Osteoblast (primary cell): ENCODE data around the gene AKR1B15. TPM values are rescaled to one million over a fixed set of nuclear protein-coding genes. Genes with fewer than 3 reads are reported as not detected.
"Not testable (repeated sequence)": the region's sequence is repeated elsewhere in the genome, so short reads cannot be mapped to it uniquely, and the experiment has no call there.

Source experiments
- DNase-seq: peaks from one replicate; pipeline ENCODE4 v3.0.0; 2011; ENCODE audit warnings: low spot score, mixed read lengths; ENCODE audit not compliant: insufficient read length; ENCODE audit errors: missing footprints
- H2AFZ ChIP-seq: 2 replicates; pipeline ENCODE4 v1.6.0; 2011; ENCODE audit warnings: mild to moderate bottlenecking, low read length
- H3K27ac ChIP-seq: 2 replicates; pipeline ENCODE4 v1.5.1; 2011; ENCODE audit warnings: mild to moderate bottlenecking, low read depth, low read length, moderate library complexity
- H3K27me3 ChIP-seq: 2 replicates; pipeline ENCODE4 v1.6.0; 2012; ENCODE audit warnings: mild to moderate bottlenecking, control low read depth, inconsistent platforms, low read length, moderate library complexity; ENCODE audit not compliant: insufficient read depth
- H3K36me3 ChIP-seq: 2 replicates; pipeline ENCODE4 v1.5.1; 2011; ENCODE audit warnings: mild to moderate bottlenecking, low read length, control low read depth, moderate library complexity; ENCODE audit not compliant: insufficient read depth
- H3K4me1 ChIP-seq: 2 replicates; pipeline ENCODE4 v1.5.1; 2011; ENCODE audit warnings: mild to moderate bottlenecking, low read length, control low read depth, moderate library complexity; ENCODE audit not compliant: insufficient read depth
- H3K4me2 ChIP-seq: 2 replicates; pipeline ENCODE4 v1.6.0; 2011; ENCODE audit warnings: mild to moderate bottlenecking, low read length; ENCODE audit not compliant: insufficient read depth
- H3K4me3 ChIP-seq: fragments of 200-600 bp; sonication (generic); 3 replicates; pipeline ENCODE4 v1.5.1; 2012; ENCODE audit warnings: mild to moderate bottlenecking, low read length, inconsistent platforms; ENCODE audit not compliant: insufficient read depth
- H3K79me2 ChIP-seq: 2 replicates; pipeline ENCODE4 v1.6.0; 2012; ENCODE audit warnings: mild to moderate bottlenecking, low read length, control low read depth, inconsistent platforms; ENCODE audit not compliant: insufficient read depth
- H3K9me3 ChIP-seq: 2 replicates; pipeline ENCODE4 v1.5.1; 2011; ENCODE audit warnings: low read depth, low read length, control low read depth
- H4K20me1 ChIP-seq: 2 replicates; pipeline ENCODE4 v1.6.0; 2012; ENCODE audit warnings: mild to moderate bottlenecking, low read length, control low read depth; ENCODE audit not compliant: insufficient read depth
- total RNA-seq: library from RNA; depleted of rRNA; stranded (reverse); fragments of >200 nt; gene quantifications from 2 replicates; pipeline ENCODE4 v1.2.3, GENCODE V29; 2012
- TF ChIP-seq, protein P1 (sequence below): IDR thresholded peaks from 2 replicates; pipeline ENCODE4 v1.5.1; 2011; ENCODE audit warnings: mild to moderate bottlenecking, low read depth, low read length, moderate library complexity; ENCODE audit errors: extremely low read depth

The AKR1B15 gene
- total RNA-seq, 1 donor, result 0.36 TPM

DNA sequence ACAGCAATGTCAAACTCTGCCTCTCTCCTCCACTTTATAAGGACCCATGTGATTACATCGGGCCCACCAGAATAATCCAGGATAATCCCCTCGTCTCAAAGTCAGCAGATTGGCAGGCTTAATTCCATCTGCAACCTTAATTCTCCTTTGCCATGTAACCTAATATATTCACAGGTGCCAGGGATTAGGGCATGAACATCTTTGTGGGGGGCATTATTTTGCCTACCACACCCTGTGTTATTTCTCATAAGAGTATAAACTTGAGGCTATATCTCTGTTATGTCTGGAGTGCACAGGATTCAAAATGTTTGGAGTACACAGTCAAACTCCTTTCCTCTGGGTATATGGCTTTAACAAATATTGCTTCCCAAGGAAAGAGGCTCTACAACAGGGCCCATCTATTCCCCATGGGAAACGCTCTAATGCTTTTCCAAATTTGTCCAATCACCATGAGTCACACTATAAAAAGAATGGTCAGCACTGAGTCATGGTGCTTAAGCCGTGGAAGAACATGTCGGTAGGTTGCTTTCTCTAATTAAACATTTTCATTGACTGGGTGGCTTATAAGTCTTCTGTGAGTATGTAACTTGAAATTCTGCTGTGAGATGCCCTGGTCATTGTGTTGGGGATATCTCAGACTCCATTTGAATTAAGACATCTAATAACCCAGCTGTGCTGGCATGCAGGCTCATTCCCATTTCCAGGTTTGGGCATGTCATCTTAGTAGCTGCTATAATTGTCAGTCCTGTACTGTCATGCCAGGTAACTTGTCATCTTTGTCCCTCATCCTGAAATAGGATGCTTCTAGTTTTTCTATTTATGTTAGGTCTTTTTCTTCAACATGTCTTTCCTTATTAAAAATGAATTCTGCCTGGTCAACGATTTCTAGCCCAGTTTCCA is 33.1 kb upstream of the AKR1B15 start:
- Histone ChIP-seq H3K27ac (peak overlapping the region; percentile 48), H3K4me2 (peak overlapping the region; percentile 62), H3K4me1 (peaks cover 23% of the 10 kb centered on the region), H3K36me3 (no peaks in the 10 kb centered on the region), H4K20me1 (no peaks in the 10 kb centered on the region), H3K9me3 (no peaks in the 10 kb centered on the region), H3K4me3 (no peak overlapping the region), H3K79me2 (no peaks in the 10 kb centered on the region), H2AFZ (no peak overlapping the region), H3K27me3 (no peaks in the 10 kb centered on the region)
- peak; percentile 30 for DNase-seq
- TF ChIP-seq, protein P1, sequence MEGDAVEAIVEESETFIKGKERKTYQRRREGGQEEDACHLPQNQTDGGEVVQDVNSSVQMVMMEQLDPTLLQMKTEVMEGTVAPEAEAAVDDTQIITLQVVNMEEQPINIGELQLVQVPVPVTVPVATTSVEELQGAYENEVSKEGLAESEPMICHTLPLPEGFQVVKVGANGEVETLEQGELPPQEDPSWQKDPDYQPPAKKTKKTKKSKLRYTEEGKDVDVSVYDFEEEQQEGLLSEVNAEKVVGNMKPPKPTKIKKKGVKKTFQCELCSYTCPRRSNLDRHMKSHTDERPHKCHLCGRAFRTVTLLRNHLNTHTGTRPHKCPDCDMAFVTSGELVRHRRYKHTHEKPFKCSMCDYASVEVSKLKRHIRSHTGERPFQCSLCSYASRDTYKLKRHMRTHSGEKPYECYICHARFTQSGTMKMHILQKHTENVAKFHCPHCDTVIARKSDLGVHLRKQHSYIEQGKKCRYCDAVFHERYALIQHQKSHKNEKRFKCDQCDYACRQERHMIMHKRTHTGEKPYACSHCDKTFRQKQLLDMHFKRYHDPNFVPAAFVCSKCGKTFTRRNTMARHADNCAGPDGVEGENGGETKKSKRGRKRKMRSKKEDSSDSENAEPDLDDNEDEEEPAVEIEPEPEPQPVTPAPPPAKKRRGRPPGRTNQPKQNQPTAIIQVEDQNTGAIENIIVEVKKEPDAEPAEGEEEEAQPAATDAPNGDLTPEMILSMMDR, result no peak

DNA sequence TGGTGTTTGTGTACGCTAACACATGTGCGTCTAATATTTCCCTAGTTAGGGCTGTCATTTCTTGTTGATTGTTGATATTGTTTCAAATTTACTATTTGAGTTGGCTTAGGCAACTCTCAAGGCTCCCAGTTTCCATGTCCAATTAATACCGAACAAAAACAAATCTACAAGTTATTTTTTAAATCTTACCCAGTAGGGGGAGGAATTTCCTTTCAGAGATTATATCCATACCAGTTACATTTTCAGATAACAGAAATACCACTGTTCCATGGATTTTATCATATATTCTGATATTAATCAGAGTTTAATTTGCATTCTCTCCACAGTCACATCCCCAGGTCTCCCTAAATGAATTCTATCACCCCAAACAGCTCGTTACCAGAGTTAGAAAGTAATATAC is 28.8 kb upstream of the AKR1B15 start:
- H3K9me3 ChIP-seq, result no peaks in the 10 kb centered on the region
- no peaks in the 10 kb centered on the region for H4K20me1 ChIP-seq
- H3K36me3 ChIP-seq, result no peaks in the 10 kb centered on the region
- H3K4me1 ChIP-seq, result peaks cover 14% of the 10 kb centered on the region
- TF ChIP-seq, protein P1, result peak; percentile 38
- H3K79me2 ChIP-seq, result no peaks in the 10 kb centered on the region
- peak; percentile 29 for DNase-seq
- H3K4me2 ChIP-seq, result peak overlapping the region; percentile 46
- no peak overlapping the region for H2AFZ ChIP-seq
- no peak overlapping the region for H3K27ac ChIP-seq
- H3K4me3 ChIP-seq, result no peak overlapping the region
- H3K27me3 ChIP-seq, result no peaks in the 10 kb centered on the region

DNA sequence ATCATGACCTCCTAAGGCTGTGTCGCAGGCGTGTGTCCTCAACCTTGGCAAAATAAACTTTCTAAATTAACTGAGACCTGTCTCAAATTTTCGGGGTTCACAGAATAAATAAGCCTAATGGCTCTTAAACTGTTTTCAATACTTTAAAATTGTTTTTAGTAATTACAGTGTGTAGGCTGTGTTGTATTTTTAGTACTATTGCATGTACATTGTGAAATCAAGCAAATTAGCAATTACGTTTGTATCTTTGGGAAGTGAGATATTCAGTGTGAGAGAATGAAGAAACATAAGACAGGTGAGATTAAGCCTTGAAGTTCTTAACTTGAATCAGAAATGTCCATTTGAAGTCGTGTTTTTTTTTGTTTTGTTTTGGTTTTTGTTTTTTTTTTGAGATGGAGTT is 26.3 kb upstream of the AKR1B15 start:
- Histone ChIP-seq H3K4me2 (no peak overlapping the region), H3K4me1 (peaks cover 6% of the 10 kb centered on the region), H4K20me1 (no peaks in the 10 kb centered on the region), H3K4me3 (no peak overlapping the region), H3K79me2 (no peaks in the 10 kb centered on the region), H2AFZ (no peak overlapping the region), H3K27ac (no peak overlapping the region), H3K9me3 (no peaks in the 10 kb centered on the region), H3K27me3 (no peaks in the 10 kb centered on the region), H3K36me3 (no peaks in the 10 kb centered on the region)
- TF ChIP-seq, protein P1, result no peak
- no peak for DNase-seq

DNA sequence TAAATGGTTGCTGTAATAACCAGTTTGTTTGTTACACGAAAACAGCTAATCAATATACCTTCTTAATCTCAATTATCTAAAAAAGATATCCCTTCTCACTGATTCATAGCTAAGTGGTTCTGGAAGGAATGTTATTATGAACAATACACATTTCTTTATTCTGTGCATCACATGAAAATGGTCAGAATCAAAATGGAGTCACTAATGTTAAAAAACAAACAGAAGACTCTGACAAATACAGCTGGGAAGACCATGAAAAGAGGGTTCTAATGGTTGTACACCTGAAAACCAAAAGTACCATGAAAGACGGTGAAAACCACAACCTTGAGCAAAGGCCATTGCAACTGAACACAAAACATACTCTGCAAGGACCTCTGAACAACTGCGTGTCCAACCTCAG is 23.5 kb upstream of the AKR1B15 start:
- not testable (repeated sequence) for H3K9me3 ChIP-seq, H4K20me1 ChIP-seq, DNase-seq, H3K36me3 ChIP-seq, H3K4me3 ChIP-seq, H3K27ac ChIP-seq, H2AFZ ChIP-seq, H3K27me3 ChIP-seq, H3K79me2 ChIP-seq, H3K4me2 ChIP-seq
- H3K4me1 ChIP-seq, result peaks cover 21% of the 10 kb centered on the region

DNA sequence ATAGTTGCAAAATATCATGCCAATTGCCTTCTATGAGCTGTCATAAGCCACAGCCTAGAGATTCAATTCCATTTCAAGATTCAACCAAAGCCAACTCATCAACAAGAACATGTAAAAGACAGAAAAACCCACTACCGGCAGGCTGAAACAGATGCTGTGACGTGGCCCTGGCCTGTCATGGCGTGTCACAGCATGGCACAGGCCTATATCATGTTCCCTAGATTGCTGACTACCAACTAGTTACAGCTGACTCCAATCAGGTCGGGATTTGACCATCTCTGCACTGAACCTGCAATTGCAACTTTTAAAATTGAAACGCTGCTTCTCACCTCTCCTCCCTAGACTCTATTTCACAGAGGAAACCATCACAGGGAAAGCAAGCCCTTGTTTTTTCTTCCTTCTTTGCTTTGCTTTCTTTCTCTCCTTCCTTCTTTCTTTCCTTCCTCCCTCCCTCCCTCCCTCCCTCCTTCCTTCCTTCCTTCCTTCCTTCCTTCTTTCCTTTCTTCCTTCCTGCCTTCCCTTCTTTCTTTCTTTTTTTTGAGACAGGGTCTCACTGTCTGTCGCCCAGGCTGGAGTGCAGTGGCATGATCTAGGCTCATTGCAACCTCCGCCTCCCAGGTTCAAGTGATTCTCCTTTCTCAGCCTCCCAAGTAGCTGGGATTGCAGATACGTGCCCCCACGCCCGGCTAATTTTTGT is 22.2 kb upstream of the AKR1B15 start:
- H3K27ac ChIP-seq, H3K36me3 ChIP-seq, DNase-seq, H2AFZ ChIP-seq, H3K9me3 ChIP-seq, H3K27me3 ChIP-seq, H3K79me2 ChIP-seq, H3K4me3 ChIP-seq, H4K20me1 ChIP-seq, H3K4me2 ChIP-seq: not testable (repeated sequence)
- H3K4me1 ChIP-seq, result peaks cover 21% of the 10 kb centered on the region
